ENCODE data around the gene ZNF407. TPM values are rescaled to one million over a fixed set of nuclear protein-coding genes. Genes with fewer than 3 reads are reported as not detected.

Gene ZNF407
- total RNA-seq, 1 donor from 2014 or later: 8.7 TPM

DNA sequence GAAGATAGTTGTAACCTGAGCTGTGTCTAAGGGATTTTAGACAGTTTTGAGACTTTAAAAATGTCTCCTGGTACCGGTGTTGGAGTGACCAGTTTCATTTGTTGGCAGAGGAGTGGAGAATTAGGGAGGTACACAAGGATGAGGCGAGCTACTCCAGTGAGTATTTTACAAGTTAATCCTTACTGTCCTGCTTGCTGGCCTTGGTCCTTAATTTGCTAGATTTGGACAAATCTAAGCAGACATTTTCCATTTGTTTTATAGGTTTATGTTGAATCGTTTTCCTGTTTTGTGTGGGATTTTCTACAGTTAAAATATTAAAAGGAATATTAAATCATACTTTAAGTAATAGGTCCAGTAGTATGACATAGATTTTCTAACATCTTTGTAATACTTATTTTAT, 101.8 kb downstream of the ZNF407 start:
- DNase-seq (ENCODE audit: low spot score in 2 of 2): no peak
- intact Hi-C loops (cut with DNase I): no loop called here
- Histone ChIP-seq H3K36me3 (no peaks in the 10 kb centered on the region), H3K4me1 (no peaks in the 10 kb centered on the region), H3K27me3 (no peaks in the 10 kb centered on the region), H3K27ac (no peak overlapping the region), H3K9me3 (no peaks in the 10 kb centered on the region), H3K4me3 (no peak overlapping the region)
- TF ChIP-seq, protein P1, sequence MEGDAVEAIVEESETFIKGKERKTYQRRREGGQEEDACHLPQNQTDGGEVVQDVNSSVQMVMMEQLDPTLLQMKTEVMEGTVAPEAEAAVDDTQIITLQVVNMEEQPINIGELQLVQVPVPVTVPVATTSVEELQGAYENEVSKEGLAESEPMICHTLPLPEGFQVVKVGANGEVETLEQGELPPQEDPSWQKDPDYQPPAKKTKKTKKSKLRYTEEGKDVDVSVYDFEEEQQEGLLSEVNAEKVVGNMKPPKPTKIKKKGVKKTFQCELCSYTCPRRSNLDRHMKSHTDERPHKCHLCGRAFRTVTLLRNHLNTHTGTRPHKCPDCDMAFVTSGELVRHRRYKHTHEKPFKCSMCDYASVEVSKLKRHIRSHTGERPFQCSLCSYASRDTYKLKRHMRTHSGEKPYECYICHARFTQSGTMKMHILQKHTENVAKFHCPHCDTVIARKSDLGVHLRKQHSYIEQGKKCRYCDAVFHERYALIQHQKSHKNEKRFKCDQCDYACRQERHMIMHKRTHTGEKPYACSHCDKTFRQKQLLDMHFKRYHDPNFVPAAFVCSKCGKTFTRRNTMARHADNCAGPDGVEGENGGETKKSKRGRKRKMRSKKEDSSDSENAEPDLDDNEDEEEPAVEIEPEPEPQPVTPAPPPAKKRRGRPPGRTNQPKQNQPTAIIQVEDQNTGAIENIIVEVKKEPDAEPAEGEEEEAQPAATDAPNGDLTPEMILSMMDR (IDR thresholded peaks at IDR 0.05): no peak

DNA sequence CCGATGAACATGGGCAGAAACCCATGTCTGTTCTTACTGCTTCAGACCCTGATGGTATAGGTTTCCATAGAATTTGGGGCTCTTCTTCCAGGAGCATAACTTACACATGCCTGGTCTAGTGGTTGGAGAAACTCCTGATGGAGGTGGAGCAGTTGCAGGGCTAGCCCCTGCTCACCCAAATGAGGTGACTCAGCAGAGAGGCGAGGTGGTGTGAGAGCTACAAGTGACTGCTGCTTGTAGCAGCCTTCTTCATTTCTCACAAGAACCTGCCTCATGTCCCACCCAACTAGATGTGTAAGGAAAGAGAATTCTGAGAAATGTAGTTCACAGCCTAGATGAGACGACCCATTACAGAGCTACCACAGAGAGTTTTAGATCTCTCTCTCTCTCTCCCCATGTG, 105.3 kb downstream of the ZNF407 start:
- Histone ChIP-seq H3K36me3 (no peaks in the 10 kb centered on the region), H3K27me3 (no peaks in the 10 kb centered on the region), H3K4me1 (no peaks in the 10 kb centered on the region), H3K4me3 (no peak overlapping the region), H3K27ac (no peak overlapping the region), H3K9me3 (no peaks in the 10 kb centered on the region)
- TF ChIP-seq, protein P1 (IDR thresholded peaks at IDR 0.05): no peak
- intact Hi-C loops (cut with DNase I): no loop called here
- DNase-seq (ENCODE audit: low spot score in 2 of 2): no peak

DNA sequence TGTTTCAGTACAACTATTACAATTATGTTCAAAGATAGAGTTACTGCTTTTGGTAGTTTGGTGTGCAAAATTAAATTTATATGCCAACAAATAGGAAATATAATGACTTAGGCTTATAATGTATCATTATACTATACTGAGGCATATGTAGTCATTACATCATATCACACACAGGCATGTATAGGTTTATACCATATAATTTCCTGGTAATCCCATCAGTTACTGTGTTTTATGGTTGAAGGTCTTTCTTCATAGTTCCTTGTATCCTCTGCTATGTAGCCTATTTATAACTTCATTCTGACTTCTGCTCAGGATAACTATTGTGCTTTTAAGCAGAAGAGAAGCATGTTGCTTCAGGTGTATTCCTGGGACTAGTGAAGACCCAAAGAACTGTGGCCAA, 110.5 kb downstream of the ZNF407 start:
- H3K9me3 ChIP-seq: no peaks in the 10 kb centered on the region
- no peak overlapping the region for H3K27ac ChIP-seq
- no peaks in the 10 kb centered on the region for H3K36me3 ChIP-seq
- no peaks in the 10 kb centered on the region for H3K27me3 ChIP-seq
- TF ChIP-seq, protein P1 (IDR thresholded peaks at IDR 0.05): no peak
- no peak overlapping the region for H3K4me3 ChIP-seq
- intact Hi-C loops (cut with DNase I): no loop called here
- DNase-seq (ENCODE audit: low spot score in 2 of 2): no peak
- H3K4me1 ChIP-seq: no peaks in the 10 kb centered on the region

DNA sequence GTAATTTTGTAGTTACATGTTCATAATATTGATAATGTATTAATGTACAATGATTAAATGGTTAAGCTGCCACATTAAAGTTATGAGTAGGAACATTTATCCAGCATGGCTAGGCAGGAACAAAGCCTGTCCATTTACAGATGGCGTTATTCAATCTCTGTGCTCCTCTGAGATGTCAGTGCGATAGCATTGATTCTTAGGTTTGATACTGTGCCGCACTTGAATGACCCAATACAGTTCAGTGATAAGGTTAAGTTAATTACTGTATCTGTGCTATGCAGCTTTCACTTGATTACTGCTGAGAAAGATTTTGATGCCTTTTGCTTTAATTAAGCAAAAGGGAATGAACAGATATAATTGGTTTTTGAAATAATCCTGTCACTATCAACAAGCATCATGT, 111.8 kb downstream of the ZNF407 start:
- no peaks in the 10 kb centered on the region for H3K9me3 ChIP-seq
- TF ChIP-seq, protein P1 (IDR thresholded peaks at IDR 0.05): no peak
- H3K36me3 ChIP-seq: no peaks in the 10 kb centered on the region
- DNase-seq (ENCODE audit: low spot score in 2 of 2): no peak
- H3K4me3 ChIP-seq: no peak overlapping the region
- no peak overlapping the region for H3K27ac ChIP-seq
- no peaks in the 10 kb centered on the region for H3K27me3 ChIP-seq
- intact Hi-C loops (cut with DNase I): no loop called here
- H3K4me1 ChIP-seq: no peaks in the 10 kb centered on the region

DNA sequence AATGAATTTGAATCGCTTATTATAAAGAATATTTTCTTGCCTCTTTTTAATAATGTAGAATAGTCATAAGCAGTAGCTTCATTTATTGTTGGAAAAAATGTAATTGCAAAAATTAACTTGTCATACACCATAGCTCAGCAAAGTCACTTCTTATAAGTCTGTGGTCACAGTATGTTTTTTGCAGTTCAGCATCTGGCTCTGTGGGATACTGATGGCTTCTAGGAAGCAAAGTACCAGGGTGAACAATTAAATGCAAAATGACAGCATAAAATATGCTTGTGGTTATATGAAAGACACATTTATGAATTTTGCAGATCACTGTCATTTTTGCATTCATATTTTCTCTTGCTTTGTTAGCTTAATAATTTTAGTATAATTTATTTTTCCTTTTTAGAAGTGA, 116.5 kb downstream of the ZNF407 start:
- no peaks in the 10 kb centered on the region for H3K9me3 ChIP-seq
- TF ChIP-seq, protein P1 (IDR thresholded peaks at IDR 0.05): no peak
- H3K27me3 ChIP-seq: no peaks in the 10 kb centered on the region
- no peak overlapping the region for H3K27ac ChIP-seq
- no peaks in the 10 kb centered on the region for H3K4me1 ChIP-seq
- no peaks in the 10 kb centered on the region for H3K36me3 ChIP-seq
- H3K4me3 ChIP-seq: no peak overlapping the region
- no peak for DNase-seq (ENCODE audit: low spot score in 2 of 2)
- intact Hi-C loops (cut with DNase I): no loop called here

DNA sequence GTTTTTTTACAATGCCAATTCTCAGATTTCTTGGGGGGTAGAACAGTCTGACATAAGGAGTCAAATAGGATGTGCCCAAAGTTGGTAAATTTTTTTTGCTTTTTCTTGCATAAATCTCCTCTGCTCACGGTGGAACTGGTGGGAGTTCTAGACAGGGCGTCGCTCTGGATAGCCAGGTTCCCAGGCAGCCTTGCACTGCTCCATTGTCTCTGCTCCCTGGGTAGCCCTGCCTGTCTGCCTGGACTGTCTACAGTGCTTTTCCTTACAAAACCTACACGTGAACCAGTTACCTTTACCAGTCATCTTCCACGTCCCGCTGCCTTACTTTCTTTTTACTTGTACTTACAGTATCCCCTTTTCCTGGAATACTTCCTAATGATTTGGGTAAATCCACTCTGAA, 117.1 kb downstream of the ZNF407 start:
- TF ChIP-seq, protein P1 (IDR thresholded peaks at IDR 0.05): no peak
- H3K4me3 ChIP-seq: no peak overlapping the region
- H3K4me1 ChIP-seq: no peaks in the 10 kb centered on the region
- no peak for DNase-seq (ENCODE audit: low spot score in 2 of 2)
- H3K27ac ChIP-seq: no peak overlapping the region
- no peaks in the 10 kb centered on the region for H3K36me3 ChIP-seq
- intact Hi-C loops (cut with DNase I): no loop called here
- H3K9me3 ChIP-seq: no peaks in the 10 kb centered on the region
- no peaks in the 10 kb centered on the region for H3K27me3 ChIP-seq

Data from ascending aorta (tissue), 2 donors.